HCEC 1CT (cell line): ENCODE data around the gene DNAAF9.
A peak's percentile ranks its signal among the peaks of the same experiment; 100 is the strongest.

Experiments
- DNase-seq: peaks from one replicate; pipeline ENCODE4 v3.0.0-alpha.2; 2017

DNAAF9 gene

GRCh38 chr20:3409417-3409816 is 1.9 kb upstream of the DNAAF9 start:
- DNase-seq: no peak

GRCh38 chr20:3407771-3408637 is 535 bp upstream of the DNAAF9 start:
- DNase-seq: peak; percentile 87

- DNase-seq: no peak
Measured at GRCh38 chr20:3406481-3407039, 909 bp downstream of the DNAAF9 start.

- DNase-seq: no peak
Measured at GRCh38 chr20:3405696-3406358, 1.6 kb downstream of the DNAAF9 start.

GRCh38 chr20:3405139-3405538 is 2.3 kb downstream of the DNAAF9 start:
- no peak for DNase-seq

- no peak for DNase-seq
Measured at GRCh38 chr20:3404402-3404801, 3.1 kb downstream of the DNAAF9 start.

GRCh38 chr20:3403741-3404140 is 3.7 kb downstream of the DNAAF9 start:
- no peak for DNase-seq

GRCh38 chr20:3402453-3402852 is 5.0 kb downstream of the DNAAF9 start:
- DNase-seq: no peak

- no peak for DNase-seq
Measured at GRCh38 chr20:3400260-3401155, 7.0 kb downstream of the DNAAF9 start.

- peak; percentile 78 for DNase-seq
Measured at GRCh38 chr20:3398681-3399252, 8.7 kb downstream of the DNAAF9 start.

- DNase-seq: no peak
Measured at GRCh38 chr20:3396492-3396891, 11.0 kb downstream of the DNAAF9 start.

GRCh38 chr20:3392756-3393155 is 14.7 kb downstream of the DNAAF9 start:
- DNase-seq: peak; percentile 26

GRCh38 chr20:3390759-3391425 is 16.6 kb downstream of the DNAAF9 start:
- DNase-seq: no peak

GRCh38 chr20:3383878-3384495 is 23.5 kb downstream of the DNAAF9 start:
- no peak for DNase-seq

GRCh38 chr20:3382836-3383235 is 24.6 kb downstream of the DNAAF9 start:
- DNase-seq: no peak

GRCh38 chr20:3380228-3381070 is 27.0 kb downstream of the DNAAF9 start:
- DNase-seq: no peak

- DNase-seq: no peak
Measured at GRCh38 chr20:3378138-3378537, 29.3 kb downstream of the DNAAF9 start.

- no peak for DNase-seq
Measured at GRCh38 chr20:3377644-3378043, 29.8 kb downstream of the DNAAF9 start.

- no peak for DNase-seq
Measured at GRCh38 chr20:3374296-3374695, 33.2 kb downstream of the DNAAF9 start.

- DNase-seq: no peak
Measured at GRCh38 chr20:3371754-3372153, 35.7 kb downstream of the DNAAF9 start.

GRCh38 chr20:3367089-3367488 is 40.4 kb downstream of the DNAAF9 start:
- DNase-seq: no peak
